HG02759 (cell line): ENCODE data around the gene WFS1.

Experiments
- ATAC-seq: cut with Tn5 transposase; IDR thresholded peaks from one replicate; pipeline ENCODE4 v1.9.1; 2021; ENCODE audit warnings: mild to moderate bottlenecking, moderate library complexity; ENCODE audit not compliant: unreplicated experiment

The WFS1 gene

DNA sequence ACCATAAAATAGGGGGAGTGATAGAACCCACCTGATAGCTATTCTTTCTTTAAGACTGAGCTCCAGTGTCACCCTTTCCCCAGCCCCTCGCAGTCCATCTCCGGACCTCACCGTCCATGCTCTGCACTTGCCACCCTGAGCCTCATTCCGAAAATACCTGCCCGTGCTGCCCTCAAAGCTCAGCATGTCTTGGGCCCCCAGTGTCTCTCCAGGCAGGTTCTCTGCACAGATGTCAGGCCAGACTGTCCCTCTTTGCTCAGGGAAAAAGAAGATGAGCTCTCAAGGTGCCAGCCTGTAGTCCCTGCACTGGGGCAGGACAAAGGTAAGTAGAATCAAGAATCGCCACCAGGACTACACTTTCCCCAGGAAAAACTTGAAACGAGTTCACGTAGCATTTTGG lies 9.8 kb upstream of the WFS1 start:
- ATAC-seq, result no peak

GRCh38 chr4:6262176-6262575 lies 7.5 kb upstream of the WFS1 start:
- ATAC-seq, result no peak

GRCh38 chr4:6262847-6263487 lies 6.7 kb upstream of the WFS1 start:
- no peak for ATAC-seq

DNA sequence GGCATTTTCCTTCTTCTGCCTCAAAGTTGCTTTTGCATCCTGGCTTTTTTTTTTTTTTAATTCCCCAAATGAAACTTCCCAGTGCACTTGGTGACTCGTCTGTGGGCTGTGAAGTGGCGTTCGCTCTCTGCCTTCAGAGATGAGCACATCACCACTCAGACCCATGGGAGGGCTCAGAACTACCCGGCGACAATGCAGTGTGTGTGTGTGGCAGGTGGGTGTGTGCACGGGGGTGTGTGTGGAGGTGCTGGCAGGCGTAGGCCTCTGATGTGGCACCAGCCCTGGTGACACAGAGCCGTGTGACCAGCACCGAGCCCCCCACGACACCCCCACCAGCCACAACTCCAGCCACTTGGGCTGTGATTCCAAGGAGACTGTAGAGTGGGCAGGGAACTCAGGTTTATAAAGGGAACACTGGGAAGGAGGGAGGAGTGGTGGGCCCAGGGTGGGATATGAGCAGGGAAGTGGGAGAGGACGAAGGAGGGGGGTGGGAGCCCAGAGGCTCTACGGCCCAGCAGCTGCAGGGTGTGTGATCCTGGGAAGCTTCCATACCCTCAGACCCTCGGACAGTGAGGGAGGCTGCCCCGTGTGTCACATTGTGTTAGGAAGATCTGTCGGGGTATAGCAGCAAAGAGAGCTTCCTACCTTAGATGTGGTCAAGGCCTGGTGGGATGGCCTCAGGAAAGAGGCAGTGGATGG lies 6.0 kb upstream of the WFS1 start:
- no peak for ATAC-seq

DNA sequence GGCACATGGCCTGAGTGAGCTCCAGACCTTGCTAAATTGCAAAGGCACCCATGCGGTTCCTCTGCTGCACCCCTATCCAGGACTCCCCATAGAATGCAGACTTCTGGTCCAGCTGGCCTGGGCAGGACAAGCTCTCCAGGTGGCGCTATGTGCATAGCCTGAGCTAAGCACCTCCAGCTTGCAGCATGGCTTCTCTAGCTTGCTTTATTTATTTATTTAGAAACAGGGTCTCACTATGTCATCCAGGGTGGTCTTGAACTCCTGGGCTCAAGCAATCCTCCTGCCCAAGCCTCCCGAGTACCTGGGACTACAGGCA lies 5.5 kb upstream of the WFS1 start:
- no peak for ATAC-seq

DNA sequence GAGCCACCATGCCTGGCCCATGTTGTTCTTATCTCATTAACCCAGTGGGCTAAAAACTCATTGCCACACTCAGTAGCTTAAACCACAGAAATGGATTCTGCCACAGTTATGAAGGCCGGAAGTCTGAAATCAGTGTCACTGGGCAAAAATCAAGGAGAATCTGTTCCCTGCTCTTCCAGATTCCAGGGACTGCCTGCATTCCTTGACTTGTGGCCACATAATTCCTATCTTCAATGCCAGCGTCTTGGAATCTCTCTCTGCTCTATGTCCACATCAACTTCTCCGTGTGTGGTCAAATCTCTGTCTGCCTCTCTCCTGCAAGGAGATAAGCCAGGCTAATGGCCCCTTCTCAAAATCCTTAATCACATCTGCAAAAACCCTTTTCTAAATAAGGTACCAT lies 4.1 kb upstream of the WFS1 start:
- ATAC-seq, result no peak

DNA sequence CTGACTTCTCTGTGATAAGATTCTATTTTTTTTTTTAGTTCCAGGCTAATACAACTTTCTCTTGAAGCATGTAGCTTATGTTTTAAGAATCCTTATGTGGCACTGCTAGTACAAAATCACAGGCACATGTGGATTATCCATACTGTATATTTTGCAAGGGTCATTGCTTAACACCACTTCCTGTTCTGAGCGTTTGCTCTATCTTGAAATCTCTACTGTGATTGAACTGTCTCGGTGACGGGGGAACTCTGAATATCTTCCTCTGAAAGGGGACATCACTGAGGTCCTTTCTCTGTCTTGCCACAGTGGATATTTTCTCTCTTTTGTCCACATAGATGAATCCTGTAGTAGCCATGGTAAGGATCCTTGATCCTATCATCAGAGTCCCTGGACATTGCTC lies 2.1 kb upstream of the WFS1 start:
- no peak for ATAC-seq

- ATAC-seq, result peak; percentile 15
These were observed 717 bp upstream of the WFS1 start for GRCh38 chr4:6268650-6269615.

GRCh38 chr4:6270636-6271121 lies 1.0 kb downstream of the WFS1 start:
- no peak for ATAC-seq

DNA sequence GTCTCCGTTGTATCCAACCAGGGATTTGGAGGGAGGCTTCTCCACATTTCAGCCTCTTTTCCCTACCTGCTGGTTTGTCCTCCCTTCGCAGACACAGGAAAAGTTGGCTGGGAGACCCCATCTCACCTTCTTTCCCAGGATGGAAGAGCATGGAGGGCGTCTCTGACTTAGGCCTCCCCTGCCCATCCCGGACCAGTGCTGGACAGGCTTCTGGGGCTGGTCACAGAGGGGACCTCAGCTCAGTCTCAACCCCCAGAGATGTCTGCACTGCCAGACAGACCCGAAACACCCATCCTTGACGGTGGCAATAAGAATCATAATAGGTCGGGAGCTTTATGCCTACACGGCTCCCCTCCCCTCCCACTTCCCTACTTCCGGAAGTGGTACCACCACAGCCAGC lies 1.6 kb downstream of the WFS1 start:
- no peak for ATAC-seq

- no peak for ATAC-seq
These were observed 2.2 kb downstream of the WFS1 start for GRCh38 chr4:6271701-6272465.

DNA sequence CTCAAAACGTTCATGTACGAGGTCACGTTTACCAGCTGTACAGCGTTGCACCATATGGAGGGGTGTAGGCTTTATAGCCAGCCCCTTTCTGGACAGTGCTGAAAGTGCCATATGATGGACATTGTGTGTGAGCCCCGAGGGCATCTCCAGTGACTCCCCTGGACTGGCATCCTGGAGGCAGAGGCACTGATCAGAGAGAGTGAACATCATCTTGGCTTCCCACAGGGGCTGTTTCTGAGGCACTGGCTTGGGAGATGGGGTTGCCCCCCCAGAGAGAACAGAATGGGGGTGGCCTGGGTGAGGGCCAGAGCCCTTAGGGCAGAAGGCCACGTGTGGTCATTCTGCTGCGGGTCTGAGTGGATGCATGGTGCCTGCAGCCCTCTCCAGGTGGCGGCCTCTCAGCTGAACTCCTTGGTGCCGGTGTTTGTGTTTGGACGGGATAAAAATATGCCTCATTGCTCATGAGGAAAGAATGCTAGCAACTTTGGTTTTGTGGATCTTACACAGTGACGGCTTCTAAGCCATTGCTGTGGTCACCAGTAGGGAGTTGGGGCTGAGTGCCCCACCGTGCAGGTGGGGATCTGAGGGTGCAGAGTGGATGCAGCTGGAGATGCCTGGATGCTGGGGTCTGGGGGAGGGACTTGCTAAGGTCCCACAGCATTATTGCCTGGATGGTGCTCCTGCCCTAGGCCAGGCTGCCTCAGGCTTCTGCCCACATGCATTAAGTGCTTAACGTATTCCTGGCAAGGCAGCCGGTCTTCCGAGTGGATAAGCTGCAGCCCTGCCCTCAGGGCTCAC lies 3.4 kb downstream of the WFS1 start:
- no peak for ATAC-seq

- no peak for ATAC-seq
These were observed 4.0 kb downstream of the WFS1 start for GRCh38 chr4:6273661-6273990.

- ATAC-seq, result no peak
These were observed 5.7 kb downstream of the WFS1 start for GRCh38 chr4:6275351-6275750.

- no peak for ATAC-seq
These were observed 6.5 kb downstream of the WFS1 start for GRCh38 chr4:6275898-6276806.

DNA sequence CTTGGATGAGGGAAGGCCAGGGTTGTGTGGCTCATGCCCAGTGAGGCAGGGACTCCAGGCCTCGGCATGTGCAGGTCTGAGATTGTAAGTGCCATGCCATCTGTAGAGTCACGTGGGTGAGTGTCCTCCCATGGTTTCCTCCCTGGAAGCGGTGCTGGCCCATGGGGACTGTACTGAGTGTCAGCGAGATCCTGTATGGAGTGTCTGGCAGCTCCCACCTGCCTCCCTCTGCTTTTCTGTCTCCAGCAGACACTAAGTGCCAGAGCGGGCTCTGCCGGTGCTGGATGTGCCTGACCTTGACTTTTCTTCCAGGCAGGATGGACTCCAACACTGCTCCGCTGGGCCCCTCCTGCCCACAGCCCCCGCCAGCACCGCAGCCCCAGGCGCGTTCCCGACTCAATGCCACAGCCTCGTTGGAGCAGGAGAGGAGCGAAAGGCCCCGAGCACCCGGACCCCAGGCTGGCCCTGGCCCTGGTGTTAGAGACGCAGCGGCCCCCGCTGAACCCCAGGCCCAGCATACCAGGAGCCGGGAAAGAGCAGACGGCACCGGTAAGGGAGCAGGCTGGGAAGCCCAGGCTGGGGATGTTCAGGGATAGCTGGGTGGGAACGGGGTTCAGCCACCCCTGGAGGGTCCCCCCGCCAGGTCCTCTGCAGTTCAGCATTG lies 7.6 kb downstream of the WFS1 start:
- no peak for ATAC-seq

DNA sequence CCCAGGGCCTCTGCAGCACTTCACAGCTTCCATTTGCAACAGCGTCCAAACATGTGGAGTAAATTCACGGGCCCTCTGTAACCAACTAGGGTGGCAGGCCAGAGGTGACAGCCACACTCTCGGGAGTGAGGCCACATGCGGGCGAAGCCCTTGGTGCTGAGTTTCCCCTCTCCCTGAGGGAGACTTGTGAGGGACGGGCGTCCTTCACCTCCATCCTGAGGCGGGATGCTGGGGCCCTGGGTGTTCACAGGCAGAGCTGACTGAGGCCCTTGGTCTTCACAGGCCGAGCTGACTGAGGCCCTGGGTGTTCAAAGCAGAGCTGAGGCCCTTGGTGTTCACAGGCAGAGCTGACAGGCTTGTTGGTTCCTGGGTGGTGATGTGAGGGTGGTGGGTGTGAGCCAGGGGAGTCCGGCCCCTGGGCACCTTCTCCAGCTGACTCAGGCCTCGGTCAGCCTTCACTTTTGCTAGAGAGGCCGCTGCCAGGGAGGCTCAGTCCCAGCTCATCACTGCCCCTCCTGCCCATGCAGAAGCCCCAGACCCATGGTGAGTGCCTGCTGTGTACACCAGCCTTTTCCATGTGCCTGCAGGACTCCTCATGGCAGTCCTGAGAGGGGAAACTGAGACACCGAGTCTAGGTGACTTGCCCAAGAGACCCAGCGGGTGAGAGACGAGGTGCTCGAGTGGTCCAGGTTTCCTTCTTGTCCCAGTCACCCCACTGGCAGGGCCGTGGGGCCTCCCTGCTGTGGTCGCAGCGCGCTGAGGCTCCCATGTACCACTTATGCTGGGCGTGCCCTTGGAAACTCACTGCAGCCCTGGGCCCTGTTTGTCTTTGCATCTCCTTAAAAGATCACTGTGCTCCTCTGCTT lies 8.5 kb downstream of the WFS1 start:
- ATAC-seq, result no peak

- peak; percentile 94 for ATAC-seq
These were observed 9.1 kb downstream of the WFS1 start for GRCh38 chr4:6278801-6279197.
